Spleen (tissue), 11 donors: ENCODE measurements around the gene ZNF578. TPM values are rescaled to one million over a fixed set of nuclear protein-coding genes. Genes with fewer than 3 reads are reported as not detected.

ENCODE experiments used
- DNase-seq: peaks from one replicate; pipeline ENCODE4 v3.0.0-alpha.2; 2020
- H3K27ac ChIP-seq, 8 donors: fragments of 200-600 bp; sonication (generic) in 7 of 8; 1 replicate in 4 of 8; 2 replicates in 4 of 8; pipeline versions ENCODE4 v1.5.0 to v1.8.0; 2016 to 2021; ENCODE audit warnings: inconsistent platforms in 4 of 8, mild to moderate bottlenecking in 4 of 8, moderate library complexity in 1 of 8
- H3K27me3 ChIP-seq, 7 donors: fragments of 200-600 bp; sonication (generic) in 6 of 7; replicated peaks in 1 of 7; 1 replicate in 4 of 7; 2 replicates in 3 of 7; pipeline versions ENCODE4 v1.5.0 to v1.8.0; 2016 to 2021; ENCODE audit warnings: inconsistent platforms in 3 of 7, mild to moderate bottlenecking in 1 of 7
- H3K36me3 ChIP-seq, 6 donors: fragments of 200-600 bp; sonication (generic) in 5 of 6; 1 replicate in 4 of 6; 2 replicates in 2 of 6; pipeline versions ENCODE4 v1.5.0 to v1.8.0; 2016 to 2021; ENCODE audit warnings: inconsistent platforms in 2 of 6
- H3K4me1 ChIP-seq, 6 donors: fragments of 200-600 bp; sonication (generic) in 5 of 6; 1 replicate in 3 of 6; 2 replicates in 3 of 6; pipeline versions ENCODE4 v1.5.0 to v1.8.0; 2016 to 2021; ENCODE audit warnings: inconsistent platforms in 3 of 6
- H3K4me3 ChIP-seq, 8 donors: fragments of 200-600 bp; sonication (generic) in 7 of 8; 1 replicate in 4 of 8; 2 replicates in 4 of 8; pipeline versions ENCODE4 v1.5.0 to v1.8.0; 2016 to 2021; ENCODE audit warnings: inconsistent platforms in 4 of 8, mild to moderate bottlenecking in 4 of 8, moderate library complexity in 2 of 8
- H3K9me3 ChIP-seq, 8 donors: fragments of 200-600 bp; sonication (generic) in 7 of 8; 1 replicate in 4 of 8; 2 replicates in 4 of 8; pipeline versions ENCODE4 v1.5.0 to v1.8.0; 2016 to 2021; ENCODE audit warnings: inconsistent platforms in 4 of 8
- POLR2A ChIP-seq, 3 donors: fragments of 450-650 bp; IDR thresholded peaks; one replicate each; pipeline ENCODE4 v1.5.1; 2017; ENCODE audit warnings: antibody characterized with exemption in 3 of 3, mild to moderate bottlenecking in 1 of 3
- POLR2AphosphoS5 ChIP-seq, 3 donors: sonication (generic); formaldehyde crosslinking; IDR thresholded peaks; one replicate each; pipeline ENCODE4 v1.5.1; 2017; ENCODE audit warnings: antibody characterized with exemption in 3 of 3
- WGBS, 5 donors: extraction: QIAGEN DNeasy Blood & Tissue Kit in 3 of 5; methylation state at CpG; one replicate each; pipeline versions ENCODE4 v1.1.5 to v1.1.7; 2013 to 2018; 5-methylcytosine and 5-hydroxymethylcytosine counted together
- intact Hi-C: fragments of 100-400 bp; cut with DNase I; formaldehyde crosslinking; loops from one replicate; pipeline ENCODE4 v1.15.0; 2023; ENCODE audit warnings: low total_unique reads
- polyA plus RNA-seq, 3 donors: library from polyadenylated mRNA; stranded (reverse); fragments of 200-250 nt; gene quantifications; one replicate each; pipeline ENCODE4 v1.2.1, GENCODE V29; 2013
- total RNA-seq, 7 donors: library from RNA; depleted of rRNA in 3 of 7; stranded (reverse); fragments of >200 nt in 3 of 7; fragmentation: NEBNext Ultra II Directional in 4 of 7; extraction: Animal tissue kit (Norgen Biotek cat#: 25700) in 4 of 7; gene quantifications; one replicate each; pipeline versions ENCODE4 v1.1.0 to v1.2.1, GENCODE V29; 2016 to 2021
- TF ChIP-seq, protein P1 (sequence below), 11 experiments: fragments of 200-600 bp in 7 of 11; fragments of 450-650 bp in 4 of 11; sonication (generic) in 4 of 11; IDR thresholded peaks in 8 of 11; conservative IDR thresholded peaks in 3 of 11; 1 replicate in 7 of 11; 2 replicates in 4 of 11; pipeline versions ENCODE4 v1.4.0 to v1.8.0; 2016 to 2021; ENCODE audit warnings: antibody characterized with exemption in 11 of 11, inconsistent platforms in 4 of 11, mild to moderate bottlenecking in 1 of 11
- donor health status: healthy with polysubstance abuse.
- donor health status: DM: no; HTN: no; CAD: no; lungs with moderate emphysema.
- donor health status: DM: no; HTN: no; CAD: no.
- donor health status: Bipolar disorder and iron deficiency.
- donor health status: healthy.
- donor health status: DM: no; HTN: no; CAD: no.
- donor health status: DM: yes; HTN: yes; CAD: no.

ZNF578 gene
- total and polyA plus RNA-seq, 10 donors, result 0.85 to 4.1 (median 3.5) TPM

DNA sequence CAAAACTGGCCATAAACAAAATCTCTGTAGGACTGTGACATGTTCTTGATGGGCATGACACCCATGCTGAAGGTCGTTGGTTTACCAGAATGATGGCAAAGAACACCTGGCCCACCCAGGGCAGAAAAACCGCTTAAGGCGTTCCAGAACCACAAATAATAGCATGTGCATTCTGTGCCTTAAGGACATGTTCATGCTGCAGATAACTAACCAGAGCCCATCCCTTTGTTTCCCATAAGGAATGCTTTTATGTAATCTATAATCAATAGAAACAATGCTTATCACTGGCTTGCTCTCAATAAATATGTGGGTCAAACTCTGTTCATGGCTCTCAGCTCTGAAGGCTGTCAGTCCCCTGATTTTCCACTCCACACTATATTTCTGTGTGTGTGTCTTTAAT, 11.2 kb upstream of the ZNF578 start:
- 70 to 82% (median 73%) methylated on average over 3 of the region's 3 CpGs for WGBS, 5 donors
- H3K4me3 ChIP-seq, result no peak overlapping the region
- no peak for DNase-seq
- no peak overlapping the region for H3K27ac ChIP-seq
- H3K9me3 ChIP-seq, result peaks cover 2 to 100% (median 97%) of the 10 kb centered on the region in 8 donors
- no peaks in the 10 kb centered on the region for H3K27me3 ChIP-seq
- TF ChIP-seq POLR2A (IDR thresholded peaks at IDR 0.05) (no peak), POLR2AphosphoS5 (IDR thresholded peaks at IDR 0.05) (no peak)
- TF ChIP-seq, protein P1, sequence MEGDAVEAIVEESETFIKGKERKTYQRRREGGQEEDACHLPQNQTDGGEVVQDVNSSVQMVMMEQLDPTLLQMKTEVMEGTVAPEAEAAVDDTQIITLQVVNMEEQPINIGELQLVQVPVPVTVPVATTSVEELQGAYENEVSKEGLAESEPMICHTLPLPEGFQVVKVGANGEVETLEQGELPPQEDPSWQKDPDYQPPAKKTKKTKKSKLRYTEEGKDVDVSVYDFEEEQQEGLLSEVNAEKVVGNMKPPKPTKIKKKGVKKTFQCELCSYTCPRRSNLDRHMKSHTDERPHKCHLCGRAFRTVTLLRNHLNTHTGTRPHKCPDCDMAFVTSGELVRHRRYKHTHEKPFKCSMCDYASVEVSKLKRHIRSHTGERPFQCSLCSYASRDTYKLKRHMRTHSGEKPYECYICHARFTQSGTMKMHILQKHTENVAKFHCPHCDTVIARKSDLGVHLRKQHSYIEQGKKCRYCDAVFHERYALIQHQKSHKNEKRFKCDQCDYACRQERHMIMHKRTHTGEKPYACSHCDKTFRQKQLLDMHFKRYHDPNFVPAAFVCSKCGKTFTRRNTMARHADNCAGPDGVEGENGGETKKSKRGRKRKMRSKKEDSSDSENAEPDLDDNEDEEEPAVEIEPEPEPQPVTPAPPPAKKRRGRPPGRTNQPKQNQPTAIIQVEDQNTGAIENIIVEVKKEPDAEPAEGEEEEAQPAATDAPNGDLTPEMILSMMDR (IDR thresholded peaks at IDR 0.05 in 8 of 11, conservative IDR thresholded peaks at IDR 0.05 in 3 of 11), result no peak
- intact Hi-C loops, result no loop called here
- H3K4me1 ChIP-seq, result no peaks in the 10 kb centered on the region
- peaks cover 0 to 12% (median 0%) of the 10 kb centered on the region in 6 donors for H3K36me3 ChIP-seq

DNA sequence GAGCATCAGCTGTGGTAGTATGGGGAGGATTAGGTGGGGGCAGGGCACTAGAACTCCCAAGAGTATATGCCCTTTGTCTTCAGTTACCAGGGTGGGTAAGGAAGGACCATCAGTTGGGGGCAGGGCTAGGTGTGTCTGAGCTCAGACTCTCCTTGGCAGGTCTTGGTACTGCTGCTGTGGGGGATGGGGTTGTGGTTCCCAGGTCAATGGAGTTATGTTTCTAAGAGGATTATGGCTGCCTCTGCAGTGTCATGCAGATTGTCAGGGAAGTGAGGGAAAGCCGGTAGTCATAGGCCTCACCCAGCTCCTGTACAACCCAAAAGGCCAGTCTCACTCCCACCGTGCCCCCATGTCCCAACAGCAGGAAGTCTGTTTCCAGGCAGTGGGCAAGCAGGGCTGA, 8.8 kb upstream of the ZNF578 start:
- DNase-seq, result no peak
- WGBS, 5 donors, result 33 to 100% (median 42%) methylated on average over 1 to 2 of the region's 2 CpGs

DNA sequence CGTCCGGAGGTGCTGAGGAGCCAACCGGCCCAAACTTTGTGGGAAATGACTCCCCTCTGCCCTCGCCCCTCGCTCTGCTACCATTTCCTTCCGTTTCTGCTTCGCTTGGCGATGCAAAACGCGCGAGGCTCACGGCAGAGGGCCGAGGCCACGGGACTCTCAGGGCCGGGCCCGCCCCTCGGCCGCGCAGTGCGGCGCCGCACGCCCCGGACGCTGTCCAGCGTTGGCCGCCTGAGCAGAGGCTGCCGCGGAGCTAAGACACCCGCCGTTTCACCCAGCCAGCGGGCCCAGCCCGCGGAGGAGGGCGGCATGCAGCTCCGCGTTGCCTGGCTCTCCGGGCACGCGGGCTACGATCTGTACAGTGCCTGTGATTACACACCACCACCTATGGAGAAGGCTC, 2.1 kb upstream of the ZNF578 start:
- Histone ChIP-seq H3K9me3 (peaks cover 4 to 100% (median 99%) of the 10 kb centered on the region in 8 donors), H3K27me3 (peaks cover 0 to 12% (median 0%) of the 10 kb centered on the region in 7 donors), H3K27ac (no peak overlapping the region), H3K36me3 (peaks cover 2 to 19% (median 4%) of the 10 kb centered on the region in 6 donors), H3K4me1 (peaks cover 0 to 9% (median 5%) of the 10 kb centered on the region in 6 donors), H3K4me3 (peak overlapping the region in 1 of 8 donors; percentile 32)
- WGBS, 5 donors, result 33 to 50% (median 42%) methylated on average over 12 to 41 of the region's 41 CpGs
- no peak for TF ChIP-seq POLR2A (IDR thresholded peaks at IDR 0.05)
- no peak for TF ChIP-seq POLR2AphosphoS5 (IDR thresholded peaks at IDR 0.05)
- TF ChIP-seq, protein P1 (IDR thresholded peaks at IDR 0.05 in 8 of 11, conservative IDR thresholded peaks at IDR 0.05 in 3 of 11), result no peak
- no peak for DNase-seq
- intact Hi-C loops, result no loop called here

More for the DNA sequence above, 8.8 kb upstream of the ZNF578 start:
- TF ChIP-seq POLR2A (IDR thresholded peaks at IDR 0.05), result no peak
- TF ChIP-seq, protein P1 (IDR thresholded peaks at IDR 0.05 in 8 of 11, conservative IDR thresholded peaks at IDR 0.05 in 3 of 11), result no peak
- TF ChIP-seq POLR2AphosphoS5 (IDR thresholded peaks at IDR 0.05), result no peak
- no peak overlapping the region for H3K27ac ChIP-seq
- H3K36me3 ChIP-seq, result no peaks in the 10 kb centered on the region
- no peak overlapping the region for H3K4me3 ChIP-seq
- no peaks in the 10 kb centered on the region for H3K27me3 ChIP-seq
- H3K9me3 ChIP-seq, result peaks cover 2 to 100% (median 98%) of the 10 kb centered on the region in 8 donors
- intact Hi-C loops, result no loop called here
- H3K4me1 ChIP-seq, result no peaks in the 10 kb centered on the region

DNA sequence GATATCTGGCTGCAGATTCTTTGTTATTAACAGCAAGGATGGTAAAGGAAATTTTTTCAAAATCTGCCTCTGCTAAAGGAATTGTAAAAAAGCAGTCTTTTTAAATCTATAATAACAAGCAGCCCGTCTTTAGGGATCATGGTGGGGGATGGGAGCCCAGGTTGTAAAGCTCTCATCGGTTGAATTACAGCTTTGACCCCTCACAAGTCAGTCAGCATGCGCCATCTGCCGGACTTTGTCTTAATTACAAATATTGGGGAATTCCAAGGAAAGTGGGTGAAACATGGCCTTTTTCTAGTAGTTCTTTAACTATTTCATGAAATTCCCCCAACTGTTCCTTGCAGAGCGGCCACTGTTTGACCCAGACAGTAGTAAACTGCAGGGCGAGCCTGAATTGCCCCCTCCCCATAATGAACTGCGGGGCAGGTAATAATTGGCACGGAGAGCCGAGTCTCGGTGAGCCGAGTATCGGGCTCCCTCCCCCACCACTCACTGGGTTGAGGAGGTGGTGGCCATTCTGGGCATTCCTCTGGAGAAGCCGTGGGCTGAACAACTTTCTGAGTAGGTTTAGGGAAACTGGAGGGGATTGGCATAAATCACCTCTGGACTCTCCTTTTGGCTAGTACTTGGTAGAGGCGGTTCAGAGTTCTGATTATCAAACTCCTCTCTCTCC, 11.6 kb downstream of the ZNF578 start:
- intact Hi-C loops, result no loop called here
- WGBS, 5 donors, result 82 to 95% (median 87%) methylated on average over 14 of the region's 14 CpGs
- DNase-seq, result no peak

More for the DNA sequence above, 11.6 kb downstream of the ZNF578 start:
- H3K27me3 ChIP-seq, result no peaks in the 10 kb centered on the region
- no peak overlapping the region for H3K27ac ChIP-seq
- no peak overlapping the region for H3K4me3 ChIP-seq
- peaks cover 0 to 75% (median 3%) of the 10 kb centered on the region in 6 donors for H3K36me3 ChIP-seq
- H3K4me1 ChIP-seq, result no peaks in the 10 kb centered on the region
- TF ChIP-seq POLR2A (IDR thresholded peaks at IDR 0.05), result no peak
- no peak for TF ChIP-seq POLR2AphosphoS5 (IDR thresholded peaks at IDR 0.05)
- TF ChIP-seq, protein P1 (IDR thresholded peaks at IDR 0.05 in 8 of 11, conservative IDR thresholded peaks at IDR 0.05 in 3 of 11), result no peak
- peaks cover 61 to 100% (median 100%) of the 10 kb centered on the region in 8 donors for H3K9me3 ChIP-seq
